Kidney (tissue), 14 donors: ENCODE results near the gene LYRM2. TPM values are rescaled to one million over a fixed set of nuclear protein-coding genes. Genes with fewer than 3 reads are reported as not detected.

Source experiments
- DNase-seq, 5 donors: peaks; one replicate each; pipeline ENCODE4 v3.0.0-alpha.2; 2013 to 2020
- FAIRE-seq: peaks from 2 replicates; lab custom pipeline; 2012; peaks lifted over from hg19 to GRCh38; lab: Jason Lieb, UNC
- H3K27ac ChIP-seq, 2 donors: one replicate each; pipeline ENCODE4 v1.7.0; 2013; ENCODE audit warnings: low read depth in 2 of 2, low read length in 2 of 2, inconsistent platforms in 1 of 2
- H3K27me3 ChIP-seq: one replicate; pipeline ENCODE4 v1.7.1; 2013; ENCODE audit warnings: low read length, inconsistent platforms; ENCODE audit not compliant: control insufficient read depth, insufficient read depth
- H3K36me3 ChIP-seq, 3 donors: one replicate each; pipeline versions ENCODE4 v1.7.0 to v1.7.1; 2013; ENCODE audit warnings: low read length in 3 of 3, control low read depth in 1 of 3, inconsistent platforms in 1 of 3; ENCODE audit not compliant: insufficient read depth in 3 of 3, control insufficient read depth in 2 of 3
- H3K4me1 ChIP-seq, 3 donors: one replicate each; pipeline versions ENCODE4 v1.7.0 to v1.7.1; 2013; ENCODE audit warnings: low read length in 3 of 3, inconsistent platforms in 1 of 3, low read depth in 1 of 3; ENCODE audit not compliant: control insufficient read depth in 2 of 3, insufficient read depth in 2 of 3
- H3K4me3 ChIP-seq, 3 donors: one replicate each; pipeline versions ENCODE4 v1.7.0 to v1.8.1; 2013; ENCODE audit warnings: low read length in 3 of 3, control low read depth in 1 of 3, inconsistent platforms in 1 of 3
- H3K9ac ChIP-seq, 3 donors: one replicate each; pipeline versions ENCODE4 v1.7.0 to v1.7.1; 2013; ENCODE audit warnings: low read length in 3 of 3, control low read depth in 1 of 3, inconsistent platforms in 1 of 3
- H3K9me3 ChIP-seq, 3 donors: one replicate each; pipeline versions ENCODE4 v1.7.0 to v1.7.1; 2013; ENCODE audit warnings: low read length in 3 of 3, control low read depth in 1 of 3, inconsistent platforms in 1 of 3; ENCODE audit not compliant: control insufficient read depth in 2 of 3, insufficient read depth in 1 of 3
- CTCF ChIP-seq: IDR thresholded peaks from 3 replicates; pipeline ENCODE4 v1.5.1; 2012; ENCODE audit warnings: mild to moderate bottlenecking, moderate library complexity, borderline replicate concordance; ENCODE audit not compliant: insufficient read depth; ENCODE audit errors: extremely low read depth
- intact Hi-C: fragments of 100-400 bp; cut with DNase I; formaldehyde crosslinking; loops from one replicate; pipeline ENCODE4 v1.11.1; 2022
- polyA plus RNA-seq: library from polyadenylated mRNA; stranded (reverse); fragments of 350-450 nt; fragmentation: Illumina TruSeq; extraction: RNeasy Lipid Tissue Mini Kit (QIAGEN cat#74804); gene quantifications from one replicate; pipeline ENCODE4 v1.2.3, GENCODE V29; 2014; ENCODE audit warnings: low read depth, low replicate concordance; ENCODE audit not compliant: insufficient read depth
- total RNA-seq: library from RNA; stranded (reverse); fragmentation: NEBNext Ultra II Directional; extraction: Animal tissue kit (Norgen Biotek cat#: 25700); gene quantifications from one replicate; pipeline ENCODE4 v1.2.1, GENCODE V29; 2021
- donor health status: control.
- donor health status: control.
- donor health status: control.
- donor health status: control.
- donor health status: control.
- donor health status: DM: yes; HTN: yes; CAD: no.
- donor health status: Normal renal cell carcinoma (clear cell type).

LYRM2 gene
- total and polyA plus RNA-seq, 2 donors from 2014 or later = 22.6 to 42.8 TPM

DNA sequence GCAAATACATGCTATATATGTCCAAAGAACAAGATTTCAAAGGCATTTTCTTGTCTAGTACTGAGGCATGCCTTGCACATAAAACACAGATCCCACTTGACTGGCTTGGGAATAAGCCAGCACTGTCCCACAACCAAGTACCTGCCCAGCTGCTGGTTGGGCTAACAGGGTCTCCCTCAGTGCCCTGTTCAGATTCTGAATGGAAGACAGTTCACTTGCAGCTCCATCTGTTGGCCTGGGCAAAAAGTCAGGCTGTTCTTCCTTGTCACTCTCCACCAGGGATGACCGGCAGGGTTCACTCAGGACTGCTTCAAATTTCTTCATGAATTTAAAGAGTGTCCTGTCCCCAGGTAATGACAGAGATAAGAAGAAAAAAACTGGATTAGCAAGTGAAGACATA is 44.4 kb upstream of the LYRM2 start:
- no peaks in the 10 kb centered on the region for H3K9me3 ChIP-seq
- H3K9ac ChIP-seq = no peak overlapping the region
- FAIRE-seq (no peak), DNase-seq (no peak)
- H3K36me3 ChIP-seq = peaks cover 13 to 54% (median 53%) of the 10 kb centered on the region in 3 donors
- intact Hi-C loops = no loop called here
- H3K27ac ChIP-seq = no peak overlapping the region
- H3K4me3 ChIP-seq = no peak overlapping the region
- TF ChIP-seq CTCF = no peak
- no peaks in the 10 kb centered on the region for H3K4me1 ChIP-seq
- no peaks in the 10 kb centered on the region for H3K27me3 ChIP-seq

GRCh38 chr6:89681983-89682564 is 43.5 kb upstream of the LYRM2 start:
- Histone ChIP-seq H3K27me3 (no peaks in the 10 kb centered on the region), H3K4me3 (no peak overlapping the region), H3K27ac (no peak overlapping the region), H3K4me1 (no peaks in the 10 kb centered on the region), H3K36me3 (peaks cover 5 to 54% (median 52%) of the 10 kb centered on the region in 3 donors), H3K9ac (no peak overlapping the region), H3K9me3 (no peaks in the 10 kb centered on the region)
- DNase-seq (no peak), FAIRE-seq (no peak)
- intact Hi-C loops = no loop called here
- no peak for TF ChIP-seq CTCF

- Histone ChIP-seq H3K27ac (no peak overlapping the region), H3K9ac (no peak overlapping the region), H3K9me3 (no peaks in the 10 kb centered on the region), H3K36me3 (peaks cover 5 to 52% (median 44%) of the 10 kb centered on the region in 3 donors), H3K27me3 (no peaks in the 10 kb centered on the region), H3K4me1 (no peaks in the 10 kb centered on the region), H3K4me3 (no peak overlapping the region)
- no peak for TF ChIP-seq CTCF
- intact Hi-C loops = no loop called here
- DNase-seq (no peak), FAIRE-seq (no peak)
These were observed 42.0 kb upstream of the LYRM2 start for GRCh38 chr6:89680551-89680950.

DNA sequence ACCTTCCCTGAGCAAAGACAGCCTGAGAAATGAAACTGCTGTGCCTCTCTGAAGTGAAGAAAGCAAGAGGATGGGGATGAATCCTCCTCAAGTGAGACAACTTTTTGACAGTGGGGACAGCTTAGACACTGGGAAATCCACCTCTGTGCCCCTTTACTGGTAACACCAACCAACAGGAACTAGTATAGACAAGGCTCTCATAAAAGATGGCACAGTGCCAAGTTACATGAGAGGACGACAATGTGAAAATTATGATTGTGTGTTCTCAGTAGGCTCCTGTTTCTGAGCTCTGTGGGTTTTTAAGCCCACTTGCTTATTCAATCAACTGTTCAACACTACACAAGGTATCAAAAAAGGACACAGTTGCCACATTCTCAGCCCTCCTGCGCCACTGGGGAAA is 41.6 kb upstream of the LYRM2 start:
- Histone ChIP-seq H3K4me1 (no peaks in the 10 kb centered on the region), H3K4me3 (no peak overlapping the region), H3K36me3 (peaks cover 4 to 52% (median 44%) of the 10 kb centered on the region in 3 donors), H3K9ac (no peak overlapping the region), H3K27me3 (no peaks in the 10 kb centered on the region), H3K27ac (no peak overlapping the region), H3K9me3 (no peaks in the 10 kb centered on the region)
- no peak for TF ChIP-seq CTCF
- intact Hi-C loops = no loop called here
- FAIRE-seq (no peak), DNase-seq (no peak)
